Measurements from ENCODE around the gene COX18.

GRCh38 chr4:73086095-73086868, 16.8 kb upstream of the COX18 start:
- TF ChIP-seq, protein P1, sequence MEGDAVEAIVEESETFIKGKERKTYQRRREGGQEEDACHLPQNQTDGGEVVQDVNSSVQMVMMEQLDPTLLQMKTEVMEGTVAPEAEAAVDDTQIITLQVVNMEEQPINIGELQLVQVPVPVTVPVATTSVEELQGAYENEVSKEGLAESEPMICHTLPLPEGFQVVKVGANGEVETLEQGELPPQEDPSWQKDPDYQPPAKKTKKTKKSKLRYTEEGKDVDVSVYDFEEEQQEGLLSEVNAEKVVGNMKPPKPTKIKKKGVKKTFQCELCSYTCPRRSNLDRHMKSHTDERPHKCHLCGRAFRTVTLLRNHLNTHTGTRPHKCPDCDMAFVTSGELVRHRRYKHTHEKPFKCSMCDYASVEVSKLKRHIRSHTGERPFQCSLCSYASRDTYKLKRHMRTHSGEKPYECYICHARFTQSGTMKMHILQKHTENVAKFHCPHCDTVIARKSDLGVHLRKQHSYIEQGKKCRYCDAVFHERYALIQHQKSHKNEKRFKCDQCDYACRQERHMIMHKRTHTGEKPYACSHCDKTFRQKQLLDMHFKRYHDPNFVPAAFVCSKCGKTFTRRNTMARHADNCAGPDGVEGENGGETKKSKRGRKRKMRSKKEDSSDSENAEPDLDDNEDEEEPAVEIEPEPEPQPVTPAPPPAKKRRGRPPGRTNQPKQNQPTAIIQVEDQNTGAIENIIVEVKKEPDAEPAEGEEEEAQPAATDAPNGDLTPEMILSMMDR (IDR thresholded peaks at IDR 0.05), result no peak
- no peak for TF ChIP-seq POLR2A (IDR thresholded peaks at IDR 0.05)
